Neural crest cell (in vitro differentiated cells): Measurements from ENCODE around the gene EOLA1. TPM values are rescaled to one million over a fixed set of nuclear protein-coding genes. Genes with fewer than 3 reads are reported as not detected.
"Not testable (repeated sequence)": the region's sequence is repeated elsewhere in the genome, so short reads cannot be mapped to it uniquely, and the experiment has no call there.

ENCODE experiments used
- DNase-seq: peaks from one replicate; pipeline ENCODE4 v3.0.0; 2021; ENCODE audit warnings: low read depth, mixed read lengths, low spot score
- H3K27ac Mint-ChIP-seq: one replicate; pipeline ENCODE4 v1.8.0; 2021; ENCODE audit warnings: mild to moderate bottlenecking, mixed read lengths; ENCODE audit not compliant: unreplicated experiment
- H3K27me3 Mint-ChIP-seq: 2 replicates; pipeline ENCODE4 v1.8.0; 2021; ENCODE audit warnings: low read depth, mild to moderate bottlenecking, mixed read lengths
- H3K36me3 Mint-ChIP-seq: 2 replicates; pipeline ENCODE4 v1.8.0; 2021; ENCODE audit warnings: low read depth, mild to moderate bottlenecking, mixed read lengths
- H3K4me1 Mint-ChIP-seq: 2 replicates; pipeline ENCODE4 v1.8.0; 2021; ENCODE audit warnings: mixed read lengths
- H3K4me3 Mint-ChIP-seq: one replicate; pipeline ENCODE4 v1.8.0; 2021; ENCODE audit warnings: mild to moderate bottlenecking, mixed read lengths
- H3K9me3 Mint-ChIP-seq: 2 replicates; pipeline ENCODE4 v1.8.0; 2021; ENCODE audit warnings: mixed read lengths
- total RNA-seq: library from RNA; stranded (reverse); gene quantifications from 2 replicates; pipeline ENCODE4 v1.2.1, GENCODE V29; 2021
- TF ChIP-seq, protein P1 (sequence below): fragments of 200-600 bp; sonication (generic); conservative IDR thresholded peaks from 2 replicates; pipeline ENCODE4 v1.5.0; 2021; ENCODE audit warnings: antibody characterized with exemption, mild to moderate bottlenecking

EOLA1 gene
- total RNA-seq, 1 donor from 2014 or later: 14.6 TPM

DNA sequence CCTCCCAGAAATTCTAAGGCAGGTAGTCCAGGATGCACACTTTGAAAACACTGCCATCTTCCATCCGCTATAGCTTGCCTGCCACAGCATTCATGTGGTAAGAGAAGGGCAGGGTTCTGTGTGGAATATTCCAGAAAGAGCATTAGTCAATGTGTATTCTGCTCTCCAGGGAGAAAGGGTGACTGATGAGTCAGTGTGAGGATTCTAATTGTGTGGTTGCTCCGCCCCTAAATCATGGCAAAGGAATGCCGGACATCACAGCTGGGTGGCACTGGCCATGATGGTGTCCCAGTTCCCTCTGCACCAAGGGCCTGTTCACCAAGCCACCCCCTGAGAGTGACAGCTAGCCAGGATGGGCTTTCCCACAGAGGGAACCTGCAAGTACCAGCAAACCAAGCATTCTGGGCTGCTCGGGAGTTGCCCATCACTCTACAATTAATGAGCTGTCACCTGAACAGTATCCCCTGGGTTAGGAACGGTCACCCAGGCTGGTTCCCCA is 45.2 kb upstream of the EOLA1 start:
- Mint-ChIP-seq H3K27ac (no peak overlapping the region), H3K4me1 (no peaks in the 10 kb centered on the region), H3K27me3 (no peaks in the 10 kb centered on the region), H3K9me3 (no peaks in the 10 kb centered on the region), H3K4me3 (no peak overlapping the region), H3K36me3 (peaks cover 12% of the 10 kb centered on the region)
- TF ChIP-seq, protein P1, sequence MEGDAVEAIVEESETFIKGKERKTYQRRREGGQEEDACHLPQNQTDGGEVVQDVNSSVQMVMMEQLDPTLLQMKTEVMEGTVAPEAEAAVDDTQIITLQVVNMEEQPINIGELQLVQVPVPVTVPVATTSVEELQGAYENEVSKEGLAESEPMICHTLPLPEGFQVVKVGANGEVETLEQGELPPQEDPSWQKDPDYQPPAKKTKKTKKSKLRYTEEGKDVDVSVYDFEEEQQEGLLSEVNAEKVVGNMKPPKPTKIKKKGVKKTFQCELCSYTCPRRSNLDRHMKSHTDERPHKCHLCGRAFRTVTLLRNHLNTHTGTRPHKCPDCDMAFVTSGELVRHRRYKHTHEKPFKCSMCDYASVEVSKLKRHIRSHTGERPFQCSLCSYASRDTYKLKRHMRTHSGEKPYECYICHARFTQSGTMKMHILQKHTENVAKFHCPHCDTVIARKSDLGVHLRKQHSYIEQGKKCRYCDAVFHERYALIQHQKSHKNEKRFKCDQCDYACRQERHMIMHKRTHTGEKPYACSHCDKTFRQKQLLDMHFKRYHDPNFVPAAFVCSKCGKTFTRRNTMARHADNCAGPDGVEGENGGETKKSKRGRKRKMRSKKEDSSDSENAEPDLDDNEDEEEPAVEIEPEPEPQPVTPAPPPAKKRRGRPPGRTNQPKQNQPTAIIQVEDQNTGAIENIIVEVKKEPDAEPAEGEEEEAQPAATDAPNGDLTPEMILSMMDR: no peak
- no peak for DNase-seq

DNA sequence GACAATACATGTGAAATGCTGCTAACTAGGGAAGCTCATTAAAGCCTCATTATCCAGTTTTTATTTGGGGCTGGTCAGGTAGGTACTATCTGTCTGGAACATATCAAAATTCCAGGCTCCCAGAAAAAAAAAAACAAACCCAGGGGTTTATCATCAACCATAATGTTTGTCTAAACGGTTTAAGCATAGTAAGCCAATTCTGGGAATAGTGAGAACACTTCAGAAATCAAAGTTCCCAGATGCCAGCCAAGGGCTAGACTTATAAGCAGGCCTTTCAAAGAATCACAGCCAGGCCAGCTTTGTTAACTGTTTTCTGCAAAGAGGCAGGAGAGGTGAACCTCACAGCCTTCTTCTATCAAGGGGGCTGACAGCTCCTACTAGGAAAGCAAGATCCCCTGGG is 43.8 kb upstream of the EOLA1 start:
- Mint-ChIP-seq H3K4me3 (no peak overlapping the region), H3K27ac (no peak overlapping the region), H3K9me3 (no peaks in the 10 kb centered on the region), H3K4me1 (no peaks in the 10 kb centered on the region), H3K36me3 (peaks cover 6% of the 10 kb centered on the region), H3K27me3 (no peaks in the 10 kb centered on the region)
- TF ChIP-seq, protein P1: no peak
- DNase-seq: no peak

DNA sequence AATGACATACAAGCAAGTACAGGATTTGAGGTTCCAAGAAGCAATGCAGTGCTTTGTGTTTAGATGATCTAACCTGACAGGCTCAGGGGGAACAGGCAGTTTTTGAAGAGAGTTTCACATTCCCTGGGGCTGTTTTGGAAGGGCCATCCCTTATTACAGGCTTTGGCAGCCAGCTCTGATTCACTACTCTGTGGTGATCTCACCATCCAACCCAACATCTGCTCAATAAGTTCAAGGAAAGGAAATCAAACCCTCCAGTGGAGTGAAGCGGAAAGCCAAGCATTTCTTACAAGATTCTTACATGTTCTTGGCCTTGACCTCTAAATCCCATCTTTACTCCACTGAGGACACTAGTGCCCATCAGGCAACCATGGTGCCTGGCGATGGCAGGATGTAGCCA is 43.2 kb upstream of the EOLA1 start:
- H3K27ac Mint-ChIP-seq: no peak overlapping the region
- H3K4me3 Mint-ChIP-seq: no peak overlapping the region
- DNase-seq: no peak

DNA sequence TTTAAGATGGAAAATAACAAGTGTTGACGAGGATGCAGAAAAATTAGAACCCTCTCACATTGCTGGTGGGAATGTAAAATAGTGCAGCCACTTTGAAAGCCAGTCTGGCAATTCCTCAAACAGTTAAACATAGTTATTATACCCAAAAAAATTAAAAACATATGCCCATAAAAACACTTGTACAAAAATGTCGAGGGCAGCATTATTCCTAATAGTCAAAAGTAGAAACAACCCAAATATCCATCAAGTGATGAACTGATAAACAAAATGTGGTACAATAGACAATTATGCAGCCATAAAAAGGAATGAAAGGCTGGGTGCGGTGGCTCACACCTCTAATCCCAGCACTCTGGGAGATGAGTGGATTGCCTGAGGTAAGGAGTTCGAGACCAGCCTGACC is 42.0 kb upstream of the EOLA1 start:
- H3K36me3 Mint-ChIP-seq: peaks cover 6% of the 10 kb centered on the region
- no peaks in the 10 kb centered on the region for H3K27me3 Mint-ChIP-seq
- DNase-seq: no peak
- TF ChIP-seq, protein P1: no peak
- H3K9me3 Mint-ChIP-seq: no peaks in the 10 kb centered on the region
- H3K4me3 Mint-ChIP-seq: no peak overlapping the region
- H3K27ac Mint-ChIP-seq: no peak overlapping the region
- no peaks in the 10 kb centered on the region for H3K4me1 Mint-ChIP-seq

More for the DNA sequence above, 43.2 kb upstream of the EOLA1 start:
- no peaks in the 10 kb centered on the region for H3K27me3 Mint-ChIP-seq
- H3K36me3 Mint-ChIP-seq: peaks cover 6% of the 10 kb centered on the region
- H3K9me3 Mint-ChIP-seq: no peaks in the 10 kb centered on the region
- TF ChIP-seq, protein P1: no peak
- no peaks in the 10 kb centered on the region for H3K4me1 Mint-ChIP-seq

DNA sequence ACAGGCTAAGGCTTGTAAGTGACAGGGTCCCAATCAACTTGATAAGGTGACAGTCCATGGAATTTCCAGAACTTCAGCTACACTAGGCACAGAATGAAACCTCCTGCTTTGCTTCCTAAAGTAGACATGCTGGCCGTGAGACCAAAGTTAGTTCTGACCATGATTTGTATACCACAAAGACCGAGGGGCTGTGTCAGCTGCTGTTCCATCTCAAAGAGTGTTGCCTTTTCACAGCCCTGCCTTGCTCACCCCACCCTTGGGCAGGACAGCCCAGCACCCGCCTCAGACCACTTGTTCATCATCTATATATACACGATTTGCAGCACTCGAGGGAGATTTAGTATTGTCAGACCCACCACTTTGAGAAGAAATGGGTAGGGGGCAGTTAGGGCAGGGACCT is 41.0 kb upstream of the EOLA1 start:
- no peak for DNase-seq
- TF ChIP-seq, protein P1: no peak
- Mint-ChIP-seq H3K27ac (no peak overlapping the region), H3K4me1 (peaks cover 5% of the 10 kb centered on the region), H3K9me3 (no peaks in the 10 kb centered on the region), H3K4me3 (no peak overlapping the region), H3K36me3 (peaks cover 6% of the 10 kb centered on the region), H3K27me3 (no peaks in the 10 kb centered on the region)

GRCh38 chrX:149502923-149503322 is 37.9 kb upstream of the EOLA1 start:
- H3K36me3 Mint-ChIP-seq, H3K27ac Mint-ChIP-seq, DNase-seq, H3K4me1 Mint-ChIP-seq, H3K4me3 Mint-ChIP-seq, H3K9me3 Mint-ChIP-seq, H3K27me3 Mint-ChIP-seq: not testable (repeated sequence)

GRCh38 chrX:149503446-149503845 is 37.4 kb upstream of the EOLA1 start:
- H3K36me3 Mint-ChIP-seq, H3K4me1 Mint-ChIP-seq, H3K4me3 Mint-ChIP-seq, H3K27ac Mint-ChIP-seq, H3K27me3 Mint-ChIP-seq, DNase-seq, H3K9me3 Mint-ChIP-seq: not testable (repeated sequence)
